ENCODE measurements around the gene BLVRB.
"Not testable (repeated sequence)": the region's sequence is repeated elsewhere in the genome, so short reads cannot be mapped to it uniquely, and the experiment has no call there.

Gene BLVRB

GRCh38 chr19:40422748-40423566, 42.6 kb downstream of the BLVRB start:
- no peak for DNase-seq (ENCODE audit: low read depth in 2 of 2)

DNA sequence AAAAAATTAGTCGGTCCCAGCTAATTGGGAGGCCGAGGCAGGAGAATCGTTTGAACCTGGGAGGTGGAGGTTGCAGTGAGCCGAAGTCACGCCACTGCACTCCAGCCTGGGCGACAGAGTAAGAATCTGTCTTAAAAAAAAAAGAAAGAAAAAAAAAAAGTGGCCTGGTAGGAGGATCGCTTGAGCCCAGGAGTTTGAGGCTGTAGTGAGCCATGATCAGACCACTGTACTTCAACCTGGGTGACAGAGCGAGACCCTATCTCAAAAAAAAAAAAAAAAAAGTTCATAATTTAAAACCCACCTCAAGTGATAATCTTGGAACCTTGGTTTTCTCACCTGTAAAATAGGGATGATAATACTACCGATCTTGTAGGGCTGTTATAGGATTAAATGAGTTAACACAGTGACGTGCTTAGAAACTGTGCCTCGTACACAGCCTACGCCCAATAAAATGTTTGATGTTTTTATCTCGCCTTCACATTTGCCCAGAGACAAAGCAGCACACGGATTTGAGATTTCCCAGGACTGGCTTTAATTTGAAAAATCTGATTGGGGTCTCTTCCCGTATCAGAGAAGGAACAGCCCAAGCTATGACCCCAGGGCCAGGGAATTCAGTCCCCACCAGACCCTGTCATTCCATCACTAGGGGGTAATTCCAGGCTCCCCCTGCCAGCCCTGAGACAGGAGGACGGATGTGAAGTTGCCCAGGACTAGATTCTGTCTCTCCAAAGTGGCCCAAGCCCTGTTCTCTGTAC, 43.4 kb downstream of the BLVRB start:
- no peak for DNase-seq (ENCODE audit: low read depth in 2 of 2)

- DNase-seq (ENCODE audit: low read depth in 2 of 2) = peak; percentile 62 to 75
Measured at GRCh38 chr19:40420766-40421765, 44.5 kb downstream of the BLVRB start.

DNA sequence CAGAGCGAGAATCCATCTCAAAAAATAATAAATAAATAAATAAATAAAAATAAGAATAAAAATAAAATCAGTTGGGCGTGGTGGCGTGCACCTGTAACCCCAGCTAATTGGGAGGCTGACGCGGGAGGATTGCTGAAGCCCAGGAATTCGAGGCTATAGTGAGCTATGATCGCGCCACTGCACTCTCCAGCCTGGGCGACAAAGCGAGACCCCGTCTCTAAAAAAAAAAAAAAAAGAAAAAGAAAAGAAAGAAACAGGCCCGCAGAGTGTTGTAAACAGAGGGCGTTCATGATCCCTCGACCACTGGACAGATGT, 45.1 kb downstream of the BLVRB start:
- no peak for DNase-seq (ENCODE audit: low read depth in 2 of 2)

DNA sequence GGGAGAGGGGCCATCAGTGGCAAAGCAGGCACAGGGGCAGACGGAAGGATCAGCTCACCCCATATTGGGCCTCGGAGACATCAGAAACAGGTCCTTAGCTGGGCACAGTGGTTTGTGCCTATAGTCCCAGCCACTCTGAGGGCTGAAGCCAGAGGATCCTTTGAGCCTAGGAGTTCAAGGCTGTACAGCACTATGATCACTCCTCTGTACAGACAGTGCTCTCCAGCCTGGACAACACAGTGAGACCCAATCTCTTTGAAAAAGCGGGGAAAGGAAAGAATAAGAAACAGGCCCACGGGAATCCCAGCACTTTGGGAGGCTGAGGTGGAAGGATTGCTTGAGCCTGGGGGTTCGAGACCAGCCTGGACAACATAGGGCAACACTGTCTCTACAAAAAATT, 45.8 kb downstream of the BLVRB start:
- no peak for DNase-seq (ENCODE audit: low read depth in 2 of 2)

- no peak for DNase-seq (ENCODE audit: low read depth in 2 of 2)
Measured at GRCh38 chr19:40419066-40419612, 46.4 kb downstream of the BLVRB start.

DNA sequence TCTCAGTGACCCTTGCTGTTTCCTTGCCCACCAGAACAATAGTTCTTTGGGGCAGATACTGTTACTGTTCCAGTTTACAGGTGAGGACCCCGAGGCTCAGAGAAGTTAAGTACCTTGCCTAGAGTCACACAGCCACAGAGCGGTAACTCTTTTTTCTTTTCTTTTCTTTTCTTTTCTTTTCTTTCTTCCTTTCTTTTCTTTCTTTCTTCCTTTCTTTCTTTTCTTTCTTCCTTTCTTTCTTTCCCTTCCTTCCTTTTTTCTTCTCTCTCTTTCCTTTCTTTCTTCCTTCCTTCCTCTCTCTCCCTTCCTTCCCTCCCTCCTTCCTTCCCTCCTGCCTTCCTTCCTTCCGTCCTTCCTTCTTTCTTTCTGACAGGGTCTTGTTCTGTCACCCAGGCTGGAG, 47.5 kb downstream of the BLVRB start:
- DNase-seq (ENCODE audit: low read depth in 2 of 2) = no peak

GRCh38 chr19:40417643-40417981, 47.9 kb downstream of the BLVRB start:
- DNase-seq (ENCODE audit: low read depth in 2 of 2) = no peak

- no peak for DNase-seq (ENCODE audit: low read depth in 2 of 2)
Measured at GRCh38 chr19:40416918-40417642, 48.5 kb downstream of the BLVRB start.

- no peak for DNase-seq (ENCODE audit: low read depth in 2 of 2)
Measured at GRCh38 chr19:40415768-40416167, 49.8 kb downstream of the BLVRB start.

GRCh38 chr19:40414542-40415535, 50.7 kb downstream of the BLVRB start:
- no peak for DNase-seq (ENCODE audit: low read depth in 2 of 2)

GRCh38 chr19:40413291-40413845, 52.2 kb downstream of the BLVRB start, which contains the start of gene PRX:
TSS of gene PRX (minus strand) at chr19:40413378. CDS start at chr19:40407932, 5,446 bp downstream.
- DNase-seq (ENCODE audit: low read depth in 2 of 2) = no peak

DNA sequence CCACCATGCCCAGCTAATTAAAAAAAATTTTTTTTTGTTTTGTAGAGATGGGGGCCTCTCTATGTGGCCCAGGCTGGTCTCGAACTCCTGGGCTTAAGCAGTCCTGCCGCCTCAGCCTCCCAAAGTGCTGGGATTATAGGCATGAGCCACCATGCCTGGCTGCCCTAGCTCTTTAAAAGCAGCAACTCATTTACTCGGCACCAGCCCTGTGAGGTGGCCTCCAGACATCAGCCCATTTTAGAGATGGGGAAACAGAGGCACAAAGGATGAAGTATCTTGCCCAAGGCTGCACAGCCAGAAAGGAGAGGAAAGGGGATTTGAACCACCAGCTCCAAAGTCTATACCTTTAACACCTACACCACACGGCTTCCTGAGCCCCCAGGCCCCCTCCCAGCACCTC, 52.7 kb downstream of the BLVRB start:
- no peak for DNase-seq (ENCODE audit: low read depth in 2 of 2)

DNA sequence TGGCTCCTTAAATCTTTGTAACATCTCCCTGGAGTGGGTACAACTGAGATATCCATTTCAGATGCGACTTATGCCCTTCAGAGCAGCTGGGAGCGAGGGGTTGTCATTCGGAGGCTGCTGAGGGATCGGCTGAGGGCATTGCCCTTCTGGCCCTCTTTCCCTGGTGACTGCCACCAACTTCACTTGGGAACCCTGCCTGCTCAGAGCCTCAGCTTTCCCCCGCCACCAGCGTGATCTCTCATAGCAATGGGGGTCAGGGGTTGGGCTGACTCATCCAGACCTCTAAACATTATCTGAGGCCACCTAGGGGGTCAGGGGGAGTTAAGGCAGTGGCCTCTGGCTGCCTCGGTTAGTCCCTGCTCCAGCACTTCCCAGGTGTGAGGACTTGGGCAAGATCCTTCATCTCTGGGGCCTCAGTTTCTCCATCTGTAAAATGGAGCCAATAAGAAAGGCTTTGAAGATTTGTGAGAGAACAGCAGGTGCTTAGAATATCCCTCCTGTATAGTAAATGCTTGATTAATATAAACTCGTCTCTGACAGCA, 53.5 kb downstream of the BLVRB start:
- DNase-seq (ENCODE audit: low read depth in 2 of 2) = no peak

GRCh38 chr19:40411125-40411842, 54.3 kb downstream of the BLVRB start:
- DNase-seq (ENCODE audit: low read depth in 2 of 2) = no peak

DNA sequence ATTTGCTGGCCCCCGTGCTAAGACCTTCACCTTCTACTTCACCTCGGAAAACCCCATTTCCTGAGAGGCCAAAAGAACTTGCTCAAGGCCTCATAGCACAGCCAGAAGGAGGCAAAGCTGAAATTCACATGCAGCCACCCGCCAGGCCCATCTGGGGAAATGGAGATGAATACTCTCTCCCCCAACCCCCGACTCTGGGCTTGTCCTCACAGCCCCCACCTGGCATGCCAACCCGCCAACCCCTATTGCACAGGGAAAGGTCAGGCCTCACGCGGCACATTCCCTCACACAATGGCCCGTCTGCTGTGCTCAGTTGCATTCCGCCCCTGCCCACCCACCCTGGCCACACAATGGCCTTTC, 55.5 kb downstream of the BLVRB start:
- DNase-seq (ENCODE audit: low read depth in 2 of 2) = no peak

DNA sequence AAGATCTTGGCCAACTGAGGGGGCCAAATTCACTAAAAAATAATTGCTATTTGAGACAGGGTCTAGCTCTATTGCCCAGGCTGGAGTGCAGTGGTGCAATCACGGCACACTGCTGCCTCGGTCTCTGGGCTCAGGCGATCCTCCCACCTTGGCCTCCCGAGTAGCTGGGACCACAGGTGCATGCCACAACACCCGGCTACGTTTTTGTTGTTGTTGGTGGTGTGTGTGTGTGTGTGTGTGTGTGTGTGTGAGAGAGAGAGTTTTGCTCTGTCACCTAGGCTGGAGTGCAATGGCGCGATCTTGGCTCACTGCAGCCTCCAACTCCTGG, 57.0 kb downstream of the BLVRB start:
- DNase-seq (ENCODE audit: low read depth in 2 of 2) = not testable (repeated sequence)

GRCh38 chr19:40407714-40408597, 57.6 kb downstream of the BLVRB start:
- no peak for DNase-seq (ENCODE audit: low read depth in 2 of 2)
